ENCODE data around the gene CHRNA1.

Gene CHRNA1

GRCh38 chr2:174788291-174788929 lies 24.1 kb upstream of the CHRNA1 start:
- H3K36me3 Mint-ChIP-seq, result no peaks in the 10 kb centered on the region
- no peak for ATAC-seq
- H3K4me3 Mint-ChIP-seq, result peak overlapping the region; percentile 23
- peaks cover 7% of the 10 kb centered on the region for H3K4me1 Mint-ChIP-seq
- no peaks in the 10 kb centered on the region for H3K9me3 Mint-ChIP-seq
- no peak for DNase-seq (ENCODE audit: low spot score in 2 of 2)
- peak overlapping the region; percentile 29 for H3K27ac Mint-ChIP-seq

- ATAC-seq (peak; percentile 43), DNase-seq (ENCODE audit: low spot score in 2 of 2) (no peak)
- peak overlapping the region; percentile 29 for H3K27ac Mint-ChIP-seq
- H3K4me1 Mint-ChIP-seq, result peaks cover 7% of the 10 kb centered on the region
- no peak overlapping the region for H3K4me3 Mint-ChIP-seq
- H3K9me3 Mint-ChIP-seq, result no peaks in the 10 kb centered on the region
- H3K36me3 Mint-ChIP-seq, result no peaks in the 10 kb centered on the region
Observed at GRCh38 chr2:174787487-174788205, 23.4 kb upstream of the CHRNA1 start.

GRCh38 chr2:174786066-174786725 lies 21.9 kb upstream of the CHRNA1 start:
- H3K4me3 Mint-ChIP-seq, result no peak overlapping the region
- peaks cover 7% of the 10 kb centered on the region for H3K4me1 Mint-ChIP-seq
- no peak for ATAC-seq
- H3K36me3 Mint-ChIP-seq, result no peaks in the 10 kb centered on the region
- H3K27ac Mint-ChIP-seq, result peak overlapping the region; percentile 17
- no peaks in the 10 kb centered on the region for H3K9me3 Mint-ChIP-seq
- no peak for DNase-seq (ENCODE audit: low spot score in 2 of 2)

GRCh38 chr2:174785481-174785880 lies 21.2 kb upstream of the CHRNA1 start:
- Mint-ChIP-seq H3K27ac (peak overlapping the region; percentile 17), H3K9me3 (no peaks in the 10 kb centered on the region), H3K4me1 (peaks cover 7% of the 10 kb centered on the region), H3K36me3 (no peaks in the 10 kb centered on the region), H3K4me3 (no peak overlapping the region)
- no peak for ATAC-seq
- no peak for DNase-seq (ENCODE audit: low spot score in 2 of 2)

GRCh38 chr2:174784909-174785308 lies 20.6 kb upstream of the CHRNA1 start:
- no peak overlapping the region for H3K27ac Mint-ChIP-seq
- H3K36me3 Mint-ChIP-seq, result no peaks in the 10 kb centered on the region
- DNase-seq (ENCODE audit: low spot score in 2 of 2) (no peak), ATAC-seq (no peak)
- peaks cover 7% of the 10 kb centered on the region for H3K4me1 Mint-ChIP-seq
- no peak overlapping the region for H3K4me3 Mint-ChIP-seq
- no peaks in the 10 kb centered on the region for H3K9me3 Mint-ChIP-seq

GRCh38 chr2:174784316-174784715 lies 20.0 kb upstream of the CHRNA1 start:
- H3K36me3 Mint-ChIP-seq, result no peaks in the 10 kb centered on the region
- H3K4me1 Mint-ChIP-seq, result peaks cover 8% of the 10 kb centered on the region
- DNase-seq (ENCODE audit: low spot score in 2 of 2), result no peak
- H3K4me3 Mint-ChIP-seq, result no peak overlapping the region
- H3K9me3 Mint-ChIP-seq, result no peaks in the 10 kb centered on the region
- H3K27ac Mint-ChIP-seq, result no peak overlapping the region
- ATAC-seq, result no peak

GRCh38 chr2:174781996-174782395 lies 17.7 kb upstream of the CHRNA1 start:
- H3K36me3 Mint-ChIP-seq, result no peaks in the 10 kb centered on the region
- H3K9me3 Mint-ChIP-seq, result no peaks in the 10 kb centered on the region
- no peak overlapping the region for H3K4me3 Mint-ChIP-seq
- DNase-seq (ENCODE audit: low spot score in 2 of 2) (no peak), ATAC-seq (no peak)
- H3K27ac Mint-ChIP-seq, result no peak overlapping the region
- peaks cover 23% of the 10 kb centered on the region for H3K4me1 Mint-ChIP-seq

- Mint-ChIP-seq H3K4me1 (peaks cover 23% of the 10 kb centered on the region), H3K27ac (no peak overlapping the region), H3K36me3 (no peaks in the 10 kb centered on the region), H3K4me3 (no peak overlapping the region), H3K9me3 (no peaks in the 10 kb centered on the region)
- DNase-seq (ENCODE audit: low spot score in 2 of 2), result no peak
- ATAC-seq, result no peak
Observed at GRCh38 chr2:174781298-174781697, 17.0 kb upstream of the CHRNA1 start.

- H3K36me3 Mint-ChIP-seq, result no peaks in the 10 kb centered on the region
- H3K27ac Mint-ChIP-seq, result peak overlapping the region; percentile 14
- peaks cover 28% of the 10 kb centered on the region for H3K4me1 Mint-ChIP-seq
- no peak overlapping the region for H3K4me3 Mint-ChIP-seq
- DNase-seq (ENCODE audit: low spot score in 2 of 2) (no peak), ATAC-seq (no peak)
- H3K9me3 Mint-ChIP-seq, result no peaks in the 10 kb centered on the region
Observed at GRCh38 chr2:174780856-174781255, 16.6 kb upstream of the CHRNA1 start.

- peak overlapping the region; percentile 14 for H3K27ac Mint-ChIP-seq
- DNase-seq (ENCODE audit: low spot score in 2 of 2) (no peak), ATAC-seq (no peak)
- H3K4me3 Mint-ChIP-seq, result no peak overlapping the region
- H3K9me3 Mint-ChIP-seq, result no peaks in the 10 kb centered on the region
- H3K36me3 Mint-ChIP-seq, result no peaks in the 10 kb centered on the region
- peaks cover 29% of the 10 kb centered on the region for H3K4me1 Mint-ChIP-seq
Observed at GRCh38 chr2:174780191-174780840, 16.0 kb upstream of the CHRNA1 start.

GRCh38 chr2:174779361-174779928 lies 15.2 kb upstream of the CHRNA1 start:
- DNase-seq (ENCODE audit: low spot score in 2 of 2), result no peak
- Mint-ChIP-seq H3K4me3 (peak overlapping the region; percentile 43), H3K27ac (peak overlapping the region; percentile 84), H3K36me3 (no peaks in the 10 kb centered on the region), H3K4me1 (peaks cover 29% of the 10 kb centered on the region), H3K9me3 (no peaks in the 10 kb centered on the region)
- no peak for ATAC-seq

- ATAC-seq (peak; percentile 92), DNase-seq (ENCODE audit: low spot score in 2 of 2) (peak; percentile 26 to 74)
- H3K4me3 Mint-ChIP-seq, result peak overlapping the region; percentile 43
- peak overlapping the region; percentile 84 for H3K27ac Mint-ChIP-seq
- H3K4me1 Mint-ChIP-seq, result peaks cover 29% of the 10 kb centered on the region
- H3K9me3 Mint-ChIP-seq, result no peaks in the 10 kb centered on the region
- no peaks in the 10 kb centered on the region for H3K36me3 Mint-ChIP-seq
Observed at GRCh38 chr2:174778085-174778981, 14.1 kb upstream of the CHRNA1 start.

GRCh38 chr2:174777347-174778084 lies 13.2 kb upstream of the CHRNA1 start:
- peaks cover 29% of the 10 kb centered on the region for H3K4me1 Mint-ChIP-seq
- no peak for DNase-seq (ENCODE audit: low spot score in 2 of 2)
- no peak overlapping the region for H3K4me3 Mint-ChIP-seq

GRCh38 chr2:174776675-174777074 lies 12.4 kb upstream of the CHRNA1 start:
- ATAC-seq (no peak), DNase-seq (ENCODE audit: low spot score in 2 of 2) (no peak)
- Mint-ChIP-seq H3K4me1 (peaks cover 29% of the 10 kb centered on the region), H3K4me3 (no peak overlapping the region), H3K36me3 (no peaks in the 10 kb centered on the region), H3K9me3 (no peaks in the 10 kb centered on the region), H3K27ac (no peak overlapping the region)

More at GRCh38 chr2:174777347-174778084, 13.2 kb upstream of the CHRNA1 start:
- Mint-ChIP-seq H3K9me3 (no peaks in the 10 kb centered on the region), H3K36me3 (no peaks in the 10 kb centered on the region), H3K27ac (peak overlapping the region; percentile 26)
- ATAC-seq, result no peak

All from stimulated activated effector memory CD8-positive, alpha-beta T cell treated with anti-CD3 and anti-CD28 coated beads, Interleukin-12 subunit alpha, Interleukin-12 subunit beta, amount 100 ng/mL, for 72 hours (primary cell).